HT1080 (cell line): ENCODE measurements around the gene ULBP2. TPM values are rescaled to one million over a fixed set of nuclear protein-coding genes. Genes with fewer than 3 reads are reported as not detected.
"Not testable (repeated sequence)": the region's sequence is repeated elsewhere in the genome, so short reads cannot be mapped to it uniquely, and the experiment has no call there.

Experiments
- DNase-seq: peaks from one replicate; pipeline ENCODE4 v3.0.0-alpha.2; 2015; ENCODE audit warnings: low read depth
- total RNA-seq: library from RNA; depleted of rRNA; stranded (reverse); fragments of >200 nt; shearing (Covaris generic); gene quantifications from 2 replicates; pipeline ENCODE4 v1.2.3, GENCODE V29; 2014

The ULBP2 gene
- total RNA-seq, 1 experiment from 2014 or later: 11.6 TPM

DNA sequence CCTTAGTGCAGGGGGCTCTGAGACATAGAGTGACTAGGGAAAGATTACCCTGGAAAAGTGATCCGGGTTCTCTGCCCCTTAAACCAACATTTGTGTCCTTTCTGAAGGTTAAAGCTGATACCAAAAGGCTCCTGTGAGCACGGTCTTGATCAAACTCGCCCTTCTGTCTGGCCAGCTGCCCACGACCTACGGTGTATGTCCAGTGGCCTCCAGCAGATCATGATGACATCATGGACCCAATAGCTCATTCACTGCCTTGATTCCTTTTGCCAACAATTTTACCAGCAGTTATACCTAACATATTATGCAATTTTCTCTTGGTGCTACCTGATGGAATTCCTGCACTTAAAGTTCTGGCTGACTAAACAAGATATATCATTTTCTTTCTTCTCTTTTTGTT is 6.8 kb downstream of the ULBP2 start:
- no peak for DNase-seq

DNA sequence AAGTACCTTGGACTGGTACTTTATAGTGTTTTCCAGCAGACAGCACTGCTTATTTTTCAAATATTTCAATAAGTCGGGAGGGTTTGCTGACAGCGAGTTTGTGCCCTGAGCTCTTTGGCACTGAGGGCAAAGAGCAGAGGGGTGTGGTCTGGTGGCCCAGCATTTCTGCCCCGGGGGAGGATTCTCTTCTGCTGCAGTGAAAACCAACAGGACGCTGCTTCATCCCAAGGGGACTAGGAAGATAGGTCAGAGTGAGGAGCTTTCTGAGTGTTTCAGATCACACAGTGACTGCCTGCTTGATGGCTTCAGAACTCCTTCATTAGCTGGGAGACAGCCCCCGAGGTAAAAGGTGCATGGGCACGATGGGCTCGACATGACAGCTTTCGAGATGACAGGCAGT is 8.6 kb downstream of the ULBP2 start:
- DNase-seq: no peak

DNA sequence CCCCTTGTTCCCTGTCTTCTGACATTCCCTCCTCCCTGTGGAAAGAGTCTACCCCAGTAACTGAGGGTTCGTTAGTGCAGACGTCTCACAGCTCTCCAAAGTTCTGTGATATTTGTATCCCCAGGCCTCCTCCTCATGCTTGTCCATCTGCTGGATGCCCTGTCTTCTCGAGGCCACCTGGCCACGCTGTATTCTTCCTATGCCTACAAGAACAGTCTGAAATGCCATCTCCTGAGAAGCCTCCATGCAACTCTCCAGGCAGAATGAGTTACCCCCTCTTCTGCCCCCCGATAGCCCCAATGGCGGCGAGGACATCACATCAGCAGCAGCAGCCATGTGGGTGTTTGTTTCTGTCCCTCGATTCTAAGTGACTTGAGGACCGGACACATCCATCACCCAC is 9.3 kb downstream of the ULBP2 start:
- DNase-seq: no peak

- no peak for DNase-seq
These were observed 9.8 kb downstream of the ULBP2 start for GRCh38 chr6:149951626-149952025.

DNA sequence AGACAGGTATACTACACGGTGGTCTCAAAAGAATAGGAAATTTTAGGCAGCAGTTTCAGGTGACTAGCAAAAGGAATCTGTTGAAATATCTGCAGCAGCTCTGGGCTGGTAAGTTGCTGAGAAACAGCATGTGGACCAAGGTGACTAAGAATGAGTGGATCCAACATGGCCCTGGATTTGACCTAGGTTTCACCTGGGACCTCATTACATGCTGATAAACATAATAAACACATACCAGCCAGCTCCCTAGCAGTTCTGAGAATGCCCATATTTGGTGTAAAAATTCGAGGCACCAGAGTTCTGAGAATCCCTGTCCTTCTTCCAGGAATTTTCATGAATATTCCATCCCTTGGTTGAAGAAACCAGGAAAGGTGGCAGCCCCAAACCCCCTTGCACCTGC is 11.6 kb downstream of the ULBP2 start:
- DNase-seq: peak; percentile 15

DNA sequence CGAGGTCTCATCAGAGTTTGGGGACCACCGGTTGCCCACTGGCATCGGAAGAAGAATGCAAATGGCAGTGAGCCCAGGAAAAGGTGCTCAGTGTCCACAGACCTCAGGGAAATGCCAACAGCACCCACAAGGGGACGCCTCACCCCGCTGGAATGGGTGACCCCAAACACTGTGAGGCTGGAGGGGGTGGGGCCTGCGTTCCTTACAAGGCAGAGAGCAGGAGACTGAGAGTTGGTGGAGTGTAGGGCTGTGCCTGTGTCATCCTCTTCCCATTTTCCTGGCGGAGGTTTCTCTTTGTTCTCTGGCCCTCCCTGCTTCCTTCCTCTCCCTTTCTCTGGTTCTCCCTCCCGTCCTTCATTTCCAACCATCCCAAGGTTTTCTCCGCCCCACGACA is 12.1 kb downstream of the ULBP2 start:
- not testable (repeated sequence) for DNase-seq

DNA sequence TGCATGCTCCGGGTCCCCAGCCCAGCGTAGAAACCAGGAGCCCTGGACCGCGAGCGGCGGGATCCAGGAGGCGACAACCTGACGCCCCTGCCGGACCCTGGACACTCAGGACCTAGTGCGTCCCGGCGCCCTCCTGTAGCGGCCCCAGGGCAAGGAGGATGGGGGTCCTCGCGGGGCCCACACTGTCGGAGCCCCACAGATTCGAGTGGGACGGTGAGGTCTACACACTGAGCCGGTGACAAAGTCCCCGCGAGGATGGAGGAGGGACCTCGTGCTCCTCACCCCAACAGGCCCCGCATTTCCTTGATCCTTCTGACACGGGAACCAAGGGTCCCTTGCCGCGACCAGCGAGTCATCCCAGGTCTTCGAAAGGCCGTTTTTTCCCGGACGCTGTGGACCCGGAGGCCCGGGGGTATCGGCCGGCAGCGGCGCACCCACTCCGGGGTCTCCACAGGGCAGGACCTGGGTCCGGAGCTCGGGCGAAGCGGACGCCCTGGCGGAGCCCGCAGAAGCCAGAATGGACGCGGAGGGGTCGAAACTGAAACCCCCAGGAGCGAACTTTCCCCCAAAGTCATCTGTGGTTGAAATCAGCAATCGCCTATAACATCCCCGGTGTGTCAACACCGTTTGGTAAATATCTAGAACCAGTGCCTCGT is 12.6 kb downstream of the ULBP2 start:
- not testable (repeated sequence) for DNase-seq

DNA sequence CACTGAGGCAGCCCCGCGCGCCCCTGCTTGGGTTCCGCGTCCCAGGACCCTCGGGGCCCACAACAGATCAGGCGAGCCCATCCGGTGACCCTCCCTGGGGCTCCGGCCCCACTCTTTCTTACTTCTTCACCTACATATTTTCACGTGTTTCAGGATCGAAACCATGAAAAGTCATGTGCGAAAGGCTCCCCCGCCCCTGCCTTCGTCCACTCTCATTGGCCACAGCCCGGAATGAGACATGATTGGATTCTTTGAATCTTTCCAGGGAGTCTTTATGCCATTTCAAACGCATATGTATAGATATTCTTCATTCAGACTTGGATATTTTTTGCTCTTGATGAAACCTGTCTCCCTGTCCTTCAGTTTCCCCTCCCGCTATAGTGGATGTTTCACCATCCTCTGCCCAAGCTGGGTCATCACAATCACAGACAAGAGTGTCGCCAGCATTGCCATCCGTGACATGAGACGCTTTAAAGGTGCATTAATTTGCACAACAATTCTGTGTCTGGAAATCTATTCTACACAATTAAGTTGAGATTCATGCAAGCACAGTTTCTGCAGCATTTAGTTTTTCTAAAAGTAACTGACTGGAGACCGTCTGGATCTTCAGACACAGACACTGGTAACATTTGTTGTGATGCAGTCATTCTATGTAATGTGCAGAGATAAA is 13.3 kb downstream of the ULBP2 start:
- not testable (repeated sequence) for DNase-seq

GRCh38 chr6:149955654-149956317 is 14.0 kb downstream of the ULBP2 start:
- not testable (repeated sequence) for DNase-seq

DNA sequence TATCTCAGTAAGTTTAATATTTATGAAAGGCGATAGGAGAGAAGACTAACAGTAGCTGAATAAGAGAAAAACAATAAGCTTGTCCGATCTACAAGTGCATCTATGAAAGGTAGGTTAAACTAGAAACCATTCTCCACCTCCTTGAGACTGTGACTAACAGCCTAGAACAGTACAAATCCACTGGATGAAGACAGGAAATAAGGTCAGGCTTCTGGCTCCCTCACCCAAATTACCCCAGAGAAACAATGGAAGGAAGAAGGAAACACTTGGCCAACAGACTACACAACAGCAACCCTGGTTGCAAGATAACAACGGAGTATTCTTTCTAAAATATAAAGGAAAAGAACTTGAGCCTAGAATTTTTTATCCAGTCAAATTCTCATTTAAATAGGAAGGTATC is 16.3 kb downstream of the ULBP2 start:
- peak; percentile 23 for DNase-seq

GRCh38 chr6:149959806-149960205 is 18.0 kb downstream of the ULBP2 start:
- DNase-seq: not testable (repeated sequence)

GRCh38 chr6:149960488-149960887 is 18.7 kb downstream of the ULBP2 start:
- DNase-seq: no peak

- peak; percentile 58 for DNase-seq
These were observed 20.1 kb downstream of the ULBP2 start for GRCh38 chr6:149961728-149962425.

DNA sequence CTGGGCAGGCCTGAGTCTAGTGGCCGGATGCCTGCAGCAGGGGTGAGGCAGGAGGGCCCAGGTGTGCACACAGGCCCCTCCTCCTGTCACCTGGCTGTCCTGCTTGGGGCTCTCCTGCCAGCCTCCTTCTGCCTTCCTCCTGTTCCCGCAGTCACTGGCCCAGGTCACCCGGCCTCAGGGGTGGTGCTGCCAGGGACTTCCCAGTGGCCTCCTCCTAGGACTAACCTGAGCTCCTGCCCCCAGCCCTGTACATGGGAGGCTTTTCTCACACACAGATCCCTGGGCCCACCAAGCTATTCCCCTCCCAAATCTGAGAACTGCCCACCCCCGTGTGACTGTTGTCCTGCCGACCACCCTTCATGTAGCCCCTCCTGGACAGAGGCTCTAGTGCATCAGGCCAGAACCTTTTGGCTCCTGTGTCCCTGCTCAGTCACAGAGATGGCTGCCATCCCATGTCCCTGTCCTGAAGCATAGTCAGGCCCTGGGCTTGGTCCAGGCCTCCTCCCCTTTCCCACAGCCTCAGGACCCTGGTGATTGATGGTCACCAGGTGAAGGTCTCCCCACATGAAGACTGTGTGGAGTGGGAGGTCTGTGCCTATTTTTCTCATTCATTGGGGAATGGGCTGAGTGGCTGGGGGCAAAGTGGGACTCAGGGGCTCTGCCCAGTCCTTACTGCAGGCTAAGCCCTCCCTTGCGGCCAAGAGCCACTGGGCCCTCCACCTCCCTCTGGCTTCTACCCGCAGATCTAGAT is 20.8 kb downstream of the ULBP2 start:
- peak; percentile 38 for DNase-seq

DNA sequence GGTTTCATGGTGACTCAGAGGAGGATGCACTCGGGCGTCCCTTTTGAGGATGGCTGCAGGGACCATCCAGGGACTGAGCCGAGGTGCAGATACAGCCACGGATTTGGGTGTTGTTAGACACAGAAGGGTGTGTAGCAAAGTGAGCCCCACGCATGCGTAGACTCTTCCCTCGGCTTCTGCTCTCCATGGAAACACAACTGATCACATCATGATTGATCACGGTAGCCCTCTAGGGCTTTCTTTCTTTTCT is 21.3 kb downstream of the ULBP2 start:
- DNase-seq: no peak

GRCh38 chr6:149963462-149964307 is 21.9 kb downstream of the ULBP2 start, which contains the start of gene ULBP1:
Gene ULBP1, plus strand, starts transcription at chr6:149963943. Its CDS starts 107 bp downstream, at chr6:149964050.
- DNase-seq: no peak

DNA sequence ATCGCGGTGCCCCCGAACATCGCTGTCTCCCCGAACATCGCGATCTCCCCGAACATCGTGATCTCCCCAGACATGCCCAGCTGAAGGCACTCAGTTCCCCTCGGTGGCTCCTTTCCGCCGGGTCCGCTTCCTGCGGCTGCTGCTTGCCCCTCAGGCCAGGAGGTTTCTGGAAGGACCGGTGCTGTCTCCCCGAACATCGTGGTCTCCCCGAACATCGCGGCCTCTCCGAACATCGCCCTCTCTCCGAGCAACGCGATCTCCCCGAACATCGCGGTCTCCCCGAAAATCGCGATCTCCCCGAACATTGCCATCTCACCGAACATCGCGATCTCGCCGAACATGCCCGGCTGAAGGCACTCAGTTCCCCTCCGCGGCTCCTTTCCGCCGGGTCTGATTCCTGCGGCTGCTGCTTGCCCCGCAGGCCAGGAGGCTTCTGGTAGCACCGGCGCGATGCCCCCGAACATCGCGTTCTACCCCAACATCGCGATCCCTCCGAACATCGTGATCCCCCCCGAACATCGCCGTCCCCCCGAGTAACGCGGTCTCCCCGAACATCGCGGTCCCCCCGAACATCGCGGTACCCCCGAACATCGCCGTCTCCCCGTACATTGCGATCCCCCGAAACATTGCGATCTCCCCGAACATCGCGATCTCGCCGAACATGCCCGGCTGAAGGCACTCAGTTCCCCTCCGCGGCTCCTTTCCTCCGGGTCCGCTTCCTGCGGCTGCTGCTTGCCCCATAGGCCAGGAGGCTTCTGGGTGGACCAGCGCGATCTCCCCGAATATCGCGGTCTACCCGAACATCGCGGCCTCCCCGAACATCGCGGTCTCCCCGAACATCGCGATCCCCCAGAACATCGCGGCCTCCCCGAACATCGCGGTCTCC is 22.7 kb downstream of the ULBP2 start:
- no peak for DNase-seq

DNA sequence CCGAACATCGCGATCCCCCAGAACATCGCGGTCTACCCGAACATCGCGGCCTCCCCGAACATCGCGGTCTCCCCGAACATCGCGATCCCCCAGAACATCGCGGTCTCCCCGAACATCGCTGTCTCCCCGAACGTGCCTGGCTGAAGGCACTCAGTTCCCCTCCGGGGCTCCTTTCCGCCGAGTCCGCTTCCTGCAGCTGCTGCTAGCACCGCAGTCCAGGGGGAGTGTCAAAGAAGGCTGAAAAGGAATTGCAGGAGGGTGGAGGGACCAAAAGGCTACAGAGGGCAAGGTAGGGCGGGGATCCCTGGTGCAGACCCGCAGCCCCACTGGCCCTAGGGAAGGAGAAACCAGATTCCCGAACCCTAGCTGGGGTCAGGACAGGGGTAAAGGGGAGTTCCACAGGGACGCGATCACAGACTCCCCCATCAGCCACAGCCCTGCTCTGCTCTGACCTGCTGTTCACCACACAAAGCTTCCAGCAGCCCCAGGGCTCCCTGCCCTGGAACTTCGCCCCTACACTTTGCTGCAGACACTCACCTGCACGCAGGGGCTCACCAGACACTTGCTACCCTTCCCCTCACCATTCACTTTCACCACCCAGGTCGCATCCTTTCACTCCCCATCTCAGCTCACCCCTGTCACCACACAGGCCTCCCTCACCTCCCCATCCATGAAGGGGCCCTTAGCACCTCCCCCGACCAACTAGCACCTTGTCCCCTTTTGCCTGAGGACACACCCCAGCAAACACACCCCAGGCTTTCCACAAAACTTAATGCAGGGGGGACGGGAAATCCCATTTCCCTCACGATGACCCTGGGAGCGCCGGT is 23.6 kb downstream of the ULBP2 start:
- no peak for DNase-seq

DNA sequence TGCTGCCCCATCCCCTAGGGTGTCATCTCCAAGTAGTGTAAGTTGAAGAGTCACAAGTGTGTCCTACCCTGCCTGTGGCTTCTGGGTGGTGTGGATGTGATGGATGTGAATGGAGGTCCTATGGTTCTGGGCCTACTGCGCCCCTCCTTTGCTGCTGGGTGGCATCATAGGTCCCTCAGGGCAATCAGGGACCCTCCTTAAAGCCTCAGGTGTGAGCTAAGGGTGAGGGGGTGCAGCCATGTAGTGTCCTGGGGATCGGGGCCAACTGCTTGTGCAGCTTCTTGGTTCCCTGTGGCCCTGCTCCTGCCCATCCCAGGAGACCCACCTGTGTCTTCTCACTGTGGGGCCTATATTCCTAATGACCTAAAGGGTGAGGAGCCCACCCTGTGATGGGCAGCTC is 24.5 kb downstream of the ULBP2 start:
- not testable (repeated sequence) for DNase-seq
